H1 (cell line): ENCODE measurements around the gene PTBP3. TPM values are rescaled to one million over a fixed set of nuclear protein-coding genes. Genes with fewer than 3 reads are reported as not detected.

ENCODE experiments used
- ATF3 ChIP-seq: IDR thresholded peaks from 2 replicates; pipeline ENCODE4 v1.6.1; 2011; ENCODE audit warnings: low read depth, mild to moderate bottlenecking, low read length; ENCODE audit not compliant: insufficient read depth
- BRCA1 ChIP-seq: IDR thresholded peaks from 2 replicates; pipeline ENCODE4 v1.6.1; 2012; ENCODE audit warnings: low read depth, low read length, improper control_type of control experiment
- CREB1 ChIP-seq: IDR thresholded peaks from 2 replicates; pipeline ENCODE4 v1.6.1; 2012; ENCODE audit warnings: inconsistent platforms
- EGR1 ChIP-seq: IDR thresholded peaks from 2 replicates; pipeline ENCODE4 v1.6.1; 2011; ENCODE audit warnings: low read depth, low read length, borderline replicate concordance
- GTF2F1 ChIP-seq: IDR thresholded peaks from 2 replicates; pipeline ENCODE4 v1.6.1; 2012; ENCODE audit warnings: low read depth, low read length, improper control_type of control experiment, borderline replicate concordance
- POLR2A ChIP-seq, 2 experiments: IDR thresholded peaks; 1 replicate in 1 of 2; 2 replicates in 1 of 2; pipeline ENCODE4 v1.6.1; 2011; ENCODE audit warnings: low read depth in 2 of 2, low read length in 2 of 2, mild to moderate bottlenecking in 2 of 2; ENCODE audit errors: control extremely low read depth in 1 of 2
- POU5F1 ChIP-seq: IDR thresholded peaks from 2 replicates; pipeline ENCODE4 v1.6.1; 2011; ENCODE audit warnings: low read depth, mild to moderate bottlenecking, low read length, moderate library complexity
- RNF2 ChIP-seq: fragments of 200-900, 300-1000 bp; sonication (generic); IDR thresholded peaks from 2 replicates; pipeline ENCODE4 v1.7.1; 2016; ENCODE audit warnings: borderline replicate concordance, low read depth, mild to moderate bottlenecking, antibody characterized with exemption, low read length; ENCODE audit not compliant: poor library complexity, severe bottlenecking; ENCODE audit errors: missing control alignments
- polyA plus RNA-seq, 7 experiments: library from polyadenylated mRNA; depleted of rRNA in 3 of 7; stranded (reverse) in 5 of 7; unstranded in 2 of 7; fragments of >200 nt in 5 of 7; fragments of 200-250 nt in 2 of 7; gene quantifications; 1 replicate in 5 of 7; 2 replicates in 1 of 7; 4 replicates in 1 of 7; pipeline versions ENCODE4 v1.2.1 to v1.2.3, GENCODE V29; 2011 to 2013; ENCODE audit warnings: missing spikeins in 2 of 7, mixed read lengths in 2 of 7
- total RNA-seq: library from RNA; stranded (reverse); fragmentation: NEBNext Ultra II Directional; extraction: Animal tissue kit (Norgen Biotek cat#: 25700); gene quantifications from 2 replicates; pipeline ENCODE4 v1.2.1, GENCODE V29; 2021
- TF ChIP-seq, protein P1 (sequence below): fragments of 300-600 bp; sonication (generic); IDR thresholded peaks from 2 replicates; pipeline ENCODE4 v1.7.1; 2012; ENCODE audit warnings: low read length, moderate library complexity, mild to moderate bottlenecking, inconsistent platforms; ENCODE audit not compliant: insufficient replicate concordance

PTBP3 gene
- total and polyA plus RNA-seq, 2 of the 8 experiments (the other 6 are each of a cell fraction or from before 2014, with no cell fraction given), result 51.0 to 124 TPM

DNA sequence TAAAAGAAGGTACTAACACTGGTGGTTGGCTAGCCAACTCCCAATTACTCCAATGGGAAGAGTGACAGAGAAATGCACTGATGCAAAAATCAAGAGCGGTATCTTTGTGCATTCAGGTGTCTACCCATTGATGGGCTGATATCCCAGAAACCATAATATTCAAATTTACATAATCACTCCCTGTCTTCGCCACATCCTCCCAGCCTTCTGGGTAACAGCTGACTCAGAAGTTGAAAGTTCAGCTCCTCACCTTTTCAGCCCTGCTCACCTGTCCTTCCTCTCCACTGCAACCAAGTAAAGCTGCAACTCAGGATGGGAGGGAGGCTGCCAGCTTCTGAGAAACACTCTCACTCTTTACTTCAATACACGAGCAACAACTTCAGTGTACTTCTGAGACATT is 165.2 kb downstream of the PTBP3 start (continued):
- TF ChIP-seq RNF2 (no peak), CREB1 (no peak), EGR1 (no peak), BRCA1 (no peak), POU5F1 (no peak), POLR2A (IDR thresholded peaks at IDR 0.05; ENCODE audit: control extremely low read depth in 1 of 2, low read depth in 2 of 2, low read length in 2 of 2) (no peak), GTF2F1 (no peak), ATF3 (no peak)
- TF ChIP-seq, protein P1, sequence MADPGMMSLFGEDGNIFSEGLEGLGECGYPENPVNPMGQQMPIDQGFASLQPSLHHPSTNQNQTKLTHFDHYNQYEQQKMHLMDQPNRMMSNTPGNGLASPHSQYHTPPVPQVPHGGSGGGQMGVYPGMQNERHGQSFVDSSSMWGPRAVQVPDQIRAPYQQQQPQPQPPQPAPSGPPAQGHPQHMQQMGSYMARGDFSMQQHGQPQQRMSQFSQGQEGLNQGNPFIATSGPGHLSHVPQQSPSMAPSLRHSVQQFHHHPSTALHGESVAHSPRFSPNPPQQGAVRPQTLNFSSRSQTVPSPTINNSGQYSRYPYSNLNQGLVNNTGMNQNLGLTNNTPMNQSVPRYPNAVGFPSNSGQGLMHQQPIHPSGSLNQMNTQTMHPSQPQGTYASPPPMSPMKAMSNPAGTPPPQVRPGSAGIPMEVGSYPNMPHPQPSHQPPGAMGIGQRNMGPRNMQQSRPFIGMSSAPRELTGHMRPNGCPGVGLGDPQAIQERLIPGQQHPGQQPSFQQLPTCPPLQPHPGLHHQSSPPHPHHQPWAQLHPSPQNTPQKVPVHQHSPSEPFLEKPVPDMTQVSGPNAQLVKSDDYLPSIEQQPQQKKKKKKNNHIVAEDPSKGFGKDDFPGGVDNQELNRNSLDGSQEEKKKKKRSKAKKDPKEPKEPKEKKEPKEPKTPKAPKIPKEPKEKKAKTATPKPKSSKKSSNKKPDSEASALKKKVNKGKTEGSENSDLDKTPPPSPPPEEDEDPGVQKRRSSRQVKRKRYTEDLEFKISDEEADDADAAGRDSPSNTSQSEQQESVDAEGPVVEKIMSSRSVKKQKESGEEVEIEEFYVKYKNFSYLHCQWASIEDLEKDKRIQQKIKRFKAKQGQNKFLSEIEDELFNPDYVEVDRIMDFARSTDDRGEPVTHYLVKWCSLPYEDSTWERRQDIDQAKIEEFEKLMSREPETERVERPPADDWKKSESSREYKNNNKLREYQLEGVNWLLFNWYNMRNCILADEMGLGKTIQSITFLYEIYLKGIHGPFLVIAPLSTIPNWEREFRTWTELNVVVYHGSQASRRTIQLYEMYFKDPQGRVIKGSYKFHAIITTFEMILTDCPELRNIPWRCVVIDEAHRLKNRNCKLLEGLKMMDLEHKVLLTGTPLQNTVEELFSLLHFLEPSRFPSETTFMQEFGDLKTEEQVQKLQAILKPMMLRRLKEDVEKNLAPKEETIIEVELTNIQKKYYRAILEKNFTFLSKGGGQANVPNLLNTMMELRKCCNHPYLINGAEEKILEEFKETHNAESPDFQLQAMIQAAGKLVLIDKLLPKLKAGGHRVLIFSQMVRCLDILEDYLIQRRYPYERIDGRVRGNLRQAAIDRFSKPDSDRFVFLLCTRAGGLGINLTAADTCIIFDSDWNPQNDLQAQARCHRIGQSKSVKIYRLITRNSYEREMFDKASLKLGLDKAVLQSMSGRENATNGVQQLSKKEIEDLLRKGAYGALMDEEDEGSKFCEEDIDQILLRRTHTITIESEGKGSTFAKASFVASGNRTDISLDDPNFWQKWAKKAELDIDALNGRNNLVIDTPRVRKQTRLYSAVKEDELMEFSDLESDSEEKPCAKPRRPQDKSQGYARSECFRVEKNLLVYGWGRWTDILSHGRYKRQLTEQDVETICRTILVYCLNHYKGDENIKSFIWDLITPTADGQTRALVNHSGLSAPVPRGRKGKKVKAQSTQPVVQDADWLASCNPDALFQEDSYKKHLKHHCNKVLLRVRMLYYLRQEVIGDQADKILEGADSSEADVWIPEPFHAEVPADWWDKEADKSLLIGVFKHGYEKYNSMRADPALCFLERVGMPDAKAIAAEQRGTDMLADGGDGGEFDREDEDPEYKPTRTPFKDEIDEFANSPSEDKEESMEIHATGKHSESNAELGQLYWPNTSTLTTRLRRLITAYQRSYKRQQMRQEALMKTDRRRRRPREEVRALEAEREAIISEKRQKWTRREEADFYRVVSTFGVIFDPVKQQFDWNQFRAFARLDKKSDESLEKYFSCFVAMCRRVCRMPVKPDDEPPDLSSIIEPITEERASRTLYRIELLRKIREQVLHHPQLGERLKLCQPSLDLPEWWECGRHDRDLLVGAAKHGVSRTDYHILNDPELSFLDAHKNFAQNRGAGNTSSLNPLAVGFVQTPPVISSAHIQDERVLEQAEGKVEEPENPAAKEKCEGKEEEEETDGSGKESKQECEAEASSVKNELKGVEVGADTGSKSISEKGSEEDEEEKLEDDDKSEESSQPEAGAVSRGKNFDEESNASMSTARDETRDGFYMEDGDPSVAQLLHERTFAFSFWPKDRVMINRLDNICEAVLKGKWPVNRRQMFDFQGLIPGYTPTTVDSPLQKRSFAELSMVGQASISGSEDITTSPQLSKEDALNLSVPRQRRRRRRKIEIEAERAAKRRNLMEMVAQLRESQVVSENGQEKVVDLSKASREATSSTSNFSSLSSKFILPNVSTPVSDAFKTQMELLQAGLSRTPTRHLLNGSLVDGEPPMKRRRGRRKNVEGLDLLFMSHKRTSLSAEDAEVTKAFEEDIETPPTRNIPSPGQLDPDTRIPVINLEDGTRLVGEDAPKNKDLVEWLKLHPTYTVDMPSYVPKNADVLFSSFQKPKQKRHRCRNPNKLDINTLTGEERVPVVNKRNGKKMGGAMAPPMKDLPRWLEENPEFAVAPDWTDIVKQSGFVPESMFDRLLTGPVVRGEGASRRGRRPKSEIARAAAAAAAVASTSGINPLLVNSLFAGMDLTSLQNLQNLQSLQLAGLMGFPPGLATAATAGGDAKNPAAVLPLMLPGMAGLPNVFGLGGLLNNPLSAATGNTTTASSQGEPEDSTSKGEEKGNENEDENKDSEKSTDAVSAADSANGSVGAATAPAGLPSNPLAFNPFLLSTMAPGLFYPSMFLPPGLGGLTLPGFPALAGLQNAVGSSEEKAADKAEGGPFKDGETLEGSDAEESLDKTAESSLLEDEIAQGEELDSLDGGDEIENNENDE, result no peak
